GM18861 (cell line): ENCODE results near the gene ANTXRL.
"Not testable (repeated sequence)": the region's sequence is repeated elsewhere in the genome, so short reads cannot be mapped to it uniquely, and the experiment has no call there.

Experiments used
- ATAC-seq: cut with Tn5 transposase; IDR thresholded peaks from one replicate; pipeline ENCODE4 v1.9.1; 2021; ENCODE audit not compliant: unreplicated experiment

Gene ANTXRL

GRCh38 chr10:46272863-46273415 lies 13.9 kb upstream of the ANTXRL start:
- no peak for ATAC-seq

- no peak for ATAC-seq
Observed at GRCh38 chr10:46273506-46274477, 13.0 kb upstream of the ANTXRL start.

GRCh38 chr10:46277840-46278239 lies 9.0 kb upstream of the ANTXRL start:
- no peak for ATAC-seq

GRCh38 chr10:46282421-46282831 lies 4.4 kb upstream of the ANTXRL start:
- not testable (repeated sequence) for ATAC-seq

GRCh38 chr10:46282842-46283574 lies 3.8 kb upstream of the ANTXRL start:
- no peak for ATAC-seq

- ATAC-seq = no peak
Observed at GRCh38 chr10:46283580-46284285, 3.1 kb upstream of the ANTXRL start.

GRCh38 chr10:46284286-46285229 lies 2.2 kb upstream of the ANTXRL start:
- ATAC-seq = peak; percentile 77

- ATAC-seq = no peak
Observed at GRCh38 chr10:46285300-46285699, 1.5 kb upstream of the ANTXRL start.

GRCh38 chr10:46285966-46286620 lies 704 bp upstream of the ANTXRL start:
- ATAC-seq = no peak

GRCh38 chr10:46287846-46288477 lies 1.2 kb downstream of the ANTXRL start:
- no peak for ATAC-seq

- no peak for ATAC-seq
Observed at GRCh38 chr10:46288601-46289206, 1.9 kb downstream of the ANTXRL start.

GRCh38 chr10:46289209-46289810 lies 2.5 kb downstream of the ANTXRL start:
- no peak for ATAC-seq

- ATAC-seq = no peak
Observed at GRCh38 chr10:46290101-46290886, 3.5 kb downstream of the ANTXRL start.

- no peak for ATAC-seq
Observed at GRCh38 chr10:46291817-46292572, 5.2 kb downstream of the ANTXRL start.

GRCh38 chr10:46292573-46293023 lies 5.8 kb downstream of the ANTXRL start:
- no peak for ATAC-seq

- no peak for ATAC-seq
Observed at GRCh38 chr10:46293228-46293627, 6.4 kb downstream of the ANTXRL start.
